Rectal smooth muscle tissue (tissue), 1 donor: ENCODE results near the gene SLAMF1.
A peak's percentile ranks its signal among the peaks of the same experiment; 100 is the strongest.
"Not testable (repeated sequence)": the region's sequence is repeated elsewhere in the genome, so short reads cannot be mapped to it uniquely, and the experiment has no call there.

Source experiments
- H3K27ac ChIP-seq: one replicate; pipeline ENCODE4 v1.7.0; 2013; ENCODE audit warnings: low read depth, low read length, inconsistent platforms
- H3K27me3 ChIP-seq: one replicate; pipeline ENCODE4 v1.7.0; 2013; ENCODE audit warnings: low read length; ENCODE audit not compliant: control insufficient read depth, insufficient read depth
- H3K36me3 ChIP-seq: one replicate; pipeline ENCODE4 v1.7.0; 2013; ENCODE audit warnings: low read length; ENCODE audit not compliant: control insufficient read depth, insufficient read depth
- H3K4me1 ChIP-seq: one replicate; pipeline ENCODE4 v1.7.0; 2013; ENCODE audit warnings: low read length; ENCODE audit not compliant: control insufficient read depth, insufficient read depth
- H3K4me3 ChIP-seq: one replicate; pipeline ENCODE4 v1.7.0; 2013; ENCODE audit warnings: low read length
- H3K9ac ChIP-seq: one replicate; pipeline ENCODE4 v1.7.0; 2013; ENCODE audit warnings: low read length

SLAMF1 gene

GRCh38 chr1:160658162-160658813 is 11.4 kb upstream of the SLAMF1 start:
- Histone ChIP-seq H3K9ac (no peak overlapping the region), H3K4me3 (no peak overlapping the region), H3K27ac (no peak overlapping the region), H3K27me3 (no peaks in the 10 kb centered on the region), H3K36me3 (no peaks in the 10 kb centered on the region), H3K4me1 (no peaks in the 10 kb centered on the region)

- no peaks in the 10 kb centered on the region for H3K27me3 ChIP-seq
- H3K4me1 ChIP-seq, result no peaks in the 10 kb centered on the region
- no peak overlapping the region for H3K4me3 ChIP-seq
- no peak overlapping the region for H3K9ac ChIP-seq
- H3K36me3 ChIP-seq, result no peaks in the 10 kb centered on the region
- H3K27ac ChIP-seq, result no peak overlapping the region
Observed at GRCh38 chr1:160657250-160657781, 10.5 kb upstream of the SLAMF1 start.

GRCh38 chr1:160656737-160657136 is 9.9 kb upstream of the SLAMF1 start:
- Histone ChIP-seq H3K36me3 (no peaks in the 10 kb centered on the region), H3K27me3 (no peaks in the 10 kb centered on the region), H3K4me1 (no peaks in the 10 kb centered on the region), H3K9ac (no peak overlapping the region), H3K27ac (no peak overlapping the region), H3K4me3 (no peak overlapping the region)

- no peak overlapping the region for H3K9ac ChIP-seq
- H3K36me3 ChIP-seq, result no peaks in the 10 kb centered on the region
- no peak overlapping the region for H3K4me3 ChIP-seq
- H3K4me1 ChIP-seq, result no peaks in the 10 kb centered on the region
- no peaks in the 10 kb centered on the region for H3K27me3 ChIP-seq
- H3K27ac ChIP-seq, result no peak overlapping the region
Observed at GRCh38 chr1:160653620-160654016, 6.8 kb upstream of the SLAMF1 start.

- H3K36me3 ChIP-seq, result no peaks in the 10 kb centered on the region
- no peak overlapping the region for H3K9ac ChIP-seq
- no peak overlapping the region for H3K27ac ChIP-seq
- no peak overlapping the region for H3K4me3 ChIP-seq
- no peaks in the 10 kb centered on the region for H3K27me3 ChIP-seq
- no peaks in the 10 kb centered on the region for H3K4me1 ChIP-seq
Observed at GRCh38 chr1:160652924-160653619, 6.2 kb upstream of the SLAMF1 start.

- H3K9ac ChIP-seq, H3K27ac ChIP-seq, H3K4me1 ChIP-seq, H3K36me3 ChIP-seq, H3K27me3 ChIP-seq, H3K4me3 ChIP-seq: not testable (repeated sequence)
Observed at GRCh38 chr1:160652065-160652641, 5.3 kb upstream of the SLAMF1 start.

GRCh38 chr1:160651433-160652064 is 4.7 kb upstream of the SLAMF1 start:
- Histone ChIP-seq H3K4me1 (no peaks in the 10 kb centered on the region), H3K9ac (no peak overlapping the region), H3K27me3 (no peaks in the 10 kb centered on the region), H3K27ac (no peak overlapping the region), H3K4me3 (no peak overlapping the region), H3K36me3 (no peaks in the 10 kb centered on the region)

GRCh38 chr1:160647329-160647720 is 481 bp upstream of the SLAMF1 start:
- no peaks in the 10 kb centered on the region for H3K27me3 ChIP-seq
- no peak overlapping the region for H3K27ac ChIP-seq
- H3K4me3 ChIP-seq, result peak overlapping the region; percentile 50
- H3K4me1 ChIP-seq, result no peaks in the 10 kb centered on the region
- H3K36me3 ChIP-seq, result no peaks in the 10 kb centered on the region
- H3K9ac ChIP-seq, result no peak overlapping the region

- no peak overlapping the region for H3K27ac ChIP-seq
- H3K9ac ChIP-seq, result no peak overlapping the region
- peak overlapping the region; percentile 55 for H3K4me3 ChIP-seq
Observed at GRCh38 chr1:160646180-160646579, 664 bp downstream of the SLAMF1 start.

GRCh38 chr1:160645386-160646130 is 1.3 kb downstream of the SLAMF1 start:
- H3K4me1 ChIP-seq, result no peaks in the 10 kb centered on the region
- H3K4me3 ChIP-seq, result peak overlapping the region; percentile 55
- no peak overlapping the region for H3K27ac ChIP-seq
- no peak overlapping the region for H3K9ac ChIP-seq
- no peaks in the 10 kb centered on the region for H3K36me3 ChIP-seq
- H3K27me3 ChIP-seq, result no peaks in the 10 kb centered on the region

More at GRCh38 chr1:160646180-160646579, 664 bp downstream of the SLAMF1 start:
- no peaks in the 10 kb centered on the region for H3K36me3 ChIP-seq
- H3K27me3 ChIP-seq, result no peaks in the 10 kb centered on the region
- H3K4me1 ChIP-seq, result no peaks in the 10 kb centered on the region

- H3K36me3 ChIP-seq, result no peaks in the 10 kb centered on the region
- H3K27me3 ChIP-seq, result no peaks in the 10 kb centered on the region
- no peak overlapping the region for H3K4me3 ChIP-seq
- no peak overlapping the region for H3K27ac ChIP-seq
- H3K9ac ChIP-seq, result no peak overlapping the region
- H3K4me1 ChIP-seq, result no peaks in the 10 kb centered on the region
Observed at GRCh38 chr1:160644399-160644798, 2.4 kb downstream of the SLAMF1 start.

GRCh38 chr1:160643138-160643537 is 3.7 kb downstream of the SLAMF1 start:
- H3K27me3 ChIP-seq, result no peaks in the 10 kb centered on the region
- H3K4me3 ChIP-seq, result no peak overlapping the region
- H3K9ac ChIP-seq, result no peak overlapping the region
- H3K4me1 ChIP-seq, result no peaks in the 10 kb centered on the region
- H3K36me3 ChIP-seq, result no peaks in the 10 kb centered on the region
- H3K27ac ChIP-seq, result no peak overlapping the region
